IMR-90 (cell line): ENCODE measurements around the gene HGD.

Source experiments
- BHLHE40 ChIP-seq: fragments of 150-350 bp; IDR thresholded peaks from 2 replicates; pipeline ENCODE4 v1.6.1; 2016; ENCODE audit warnings: mild to moderate bottlenecking, low read depth, low read length
- FOS ChIP-seq: fragments of 150-350 bp; IDR thresholded peaks from 2 replicates; pipeline ENCODE4 v1.6.1; 2016; ENCODE audit warnings: low read depth, low read length
- MAZ ChIP-seq: IDR thresholded peaks from 2 replicates; pipeline ENCODE4 v1.6.1; 2012; ENCODE audit warnings: low read depth, mild to moderate bottlenecking, low read length, improper control_type of control experiment, moderate library complexity, borderline replicate concordance
- MXI1 ChIP-seq: IDR thresholded peaks from 2 replicates; pipeline ENCODE4 v1.6.1; 2012; ENCODE audit warnings: low read depth, mild to moderate bottlenecking, low read length, moderate library complexity, borderline replicate concordance
- NFE2L2 ChIP-seq: fragments of 150-350 bp; IDR thresholded peaks from 2 replicates; pipeline ENCODE4 v1.6.1; 2016; ENCODE audit warnings: low read depth, mild to moderate bottlenecking, low read length
- POLR2A ChIP-seq: IDR thresholded peaks from 2 replicates; pipeline ENCODE4 v1.6.1; 2012; ENCODE audit warnings: mild to moderate bottlenecking, low read depth, low read length
- RAD21 ChIP-seq: IDR thresholded peaks from 2 replicates; pipeline ENCODE4 v1.6.1; 2012; ENCODE audit warnings: low read length, improper control_type of control experiment
- RCOR1 ChIP-seq: IDR thresholded peaks from 2 replicates; pipeline ENCODE4 v1.6.1; 2012; ENCODE audit warnings: mild to moderate bottlenecking, low read length, improper control_type of control experiment; ENCODE audit not compliant: insufficient replicate concordance
- RFX5 ChIP-seq: IDR thresholded peaks from 2 replicates; pipeline ENCODE4 v1.8.0; 2012; ENCODE audit warnings: low read depth, mild to moderate bottlenecking, low read length, moderate library complexity
- SMC3 ChIP-seq: fragments of 150-350 bp; IDR thresholded peaks from 2 replicates; pipeline ENCODE4 v1.6.1; 2016; ENCODE audit warnings: low read depth, mild to moderate bottlenecking, antibody characterized with exemption, low read length, moderate library complexity
- TF ChIP-seq, protein P1 (sequence below): conservative IDR thresholded peaks from 2 replicates; pipeline ENCODE4 v1.5.1; 2012; ENCODE audit warnings: mild to moderate bottlenecking, low read depth, low read length, improper control_type of control experiment
- TF ChIP-seq, protein P2 (sequence below): fragments of 150-350 bp; IDR thresholded peaks from 2 replicates; pipeline ENCODE4 v1.6.1; 2017; ENCODE audit warnings: mild to moderate bottlenecking, antibody characterized with exemption, low read length, low read depth
- TF ChIP-seq, protein P3 (sequence below): fragments of 150-350 bp; IDR thresholded peaks from 2 replicates; pipeline ENCODE4 v1.6.1; 2016; ENCODE audit warnings: low read depth, mild to moderate bottlenecking, low read length, moderate library complexity, borderline replicate concordance

DNA sequence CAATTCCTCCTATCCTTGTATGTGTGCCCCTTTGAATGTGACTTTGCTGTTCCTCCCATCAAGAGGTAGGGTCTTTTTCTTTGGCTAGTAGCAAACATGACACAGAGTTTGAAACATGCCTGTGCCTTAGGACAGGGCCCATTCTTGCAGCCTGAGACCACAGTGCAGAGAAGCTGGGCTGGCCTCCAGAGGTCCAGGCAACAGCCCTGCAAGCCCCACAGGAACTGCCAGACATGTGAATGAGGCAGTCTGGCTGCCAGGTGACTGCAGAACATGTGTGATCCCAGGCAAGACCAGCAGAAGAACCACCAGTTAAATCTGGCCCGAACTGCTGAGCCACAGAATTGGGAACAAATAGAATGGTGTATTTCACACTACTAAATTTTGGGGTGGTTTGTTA is 1.2 kb upstream of the HGD start:
- TF ChIP-seq POLR2A (no peak), SMC3 (no peak), RAD21 (no peak), NFE2L2 (no peak), MXI1 (no peak), RCOR1 (no peak), BHLHE40 (no peak), MAZ (no peak), RFX5 (no peak), FOS (no peak)
- TF ChIP-seq, protein P1, sequence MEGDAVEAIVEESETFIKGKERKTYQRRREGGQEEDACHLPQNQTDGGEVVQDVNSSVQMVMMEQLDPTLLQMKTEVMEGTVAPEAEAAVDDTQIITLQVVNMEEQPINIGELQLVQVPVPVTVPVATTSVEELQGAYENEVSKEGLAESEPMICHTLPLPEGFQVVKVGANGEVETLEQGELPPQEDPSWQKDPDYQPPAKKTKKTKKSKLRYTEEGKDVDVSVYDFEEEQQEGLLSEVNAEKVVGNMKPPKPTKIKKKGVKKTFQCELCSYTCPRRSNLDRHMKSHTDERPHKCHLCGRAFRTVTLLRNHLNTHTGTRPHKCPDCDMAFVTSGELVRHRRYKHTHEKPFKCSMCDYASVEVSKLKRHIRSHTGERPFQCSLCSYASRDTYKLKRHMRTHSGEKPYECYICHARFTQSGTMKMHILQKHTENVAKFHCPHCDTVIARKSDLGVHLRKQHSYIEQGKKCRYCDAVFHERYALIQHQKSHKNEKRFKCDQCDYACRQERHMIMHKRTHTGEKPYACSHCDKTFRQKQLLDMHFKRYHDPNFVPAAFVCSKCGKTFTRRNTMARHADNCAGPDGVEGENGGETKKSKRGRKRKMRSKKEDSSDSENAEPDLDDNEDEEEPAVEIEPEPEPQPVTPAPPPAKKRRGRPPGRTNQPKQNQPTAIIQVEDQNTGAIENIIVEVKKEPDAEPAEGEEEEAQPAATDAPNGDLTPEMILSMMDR, result no peak
- TF ChIP-seq, protein P2, sequence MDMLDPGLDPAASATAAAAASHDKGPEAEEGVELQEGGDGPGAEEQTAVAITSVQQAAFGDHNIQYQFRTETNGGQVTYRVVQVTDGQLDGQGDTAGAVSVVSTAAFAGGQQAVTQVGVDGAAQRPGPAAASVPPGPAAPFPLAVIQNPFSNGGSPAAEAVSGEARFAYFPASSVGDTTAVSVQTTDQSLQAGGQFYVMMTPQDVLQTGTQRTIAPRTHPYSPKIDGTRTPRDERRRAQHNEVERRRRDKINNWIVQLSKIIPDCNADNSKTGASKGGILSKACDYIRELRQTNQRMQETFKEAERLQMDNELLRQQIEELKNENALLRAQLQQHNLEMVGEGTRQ, result no peak
- TF ChIP-seq, protein P3, sequence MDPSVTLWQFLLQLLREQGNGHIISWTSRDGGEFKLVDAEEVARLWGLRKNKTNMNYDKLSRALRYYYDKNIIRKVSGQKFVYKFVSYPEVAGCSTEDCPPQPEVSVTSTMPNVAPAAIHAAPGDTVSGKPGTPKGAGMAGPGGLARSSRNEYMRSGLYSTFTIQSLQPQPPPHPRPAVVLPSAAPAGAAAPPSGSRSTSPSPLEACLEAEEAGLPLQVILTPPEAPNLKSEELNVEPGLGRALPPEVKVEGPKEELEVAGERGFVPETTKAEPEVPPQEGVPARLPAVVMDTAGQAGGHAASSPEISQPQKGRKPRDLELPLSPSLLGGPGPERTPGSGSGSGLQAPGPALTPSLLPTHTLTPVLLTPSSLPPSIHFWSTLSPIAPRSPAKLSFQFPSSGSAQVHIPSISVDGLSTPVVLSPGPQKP, result no peak
